ENCODE results near the gene GJB1.
"Not testable (repeated sequence)": the region's sequence is repeated elsewhere in the genome, so short reads cannot be mapped to it uniquely, and the experiment has no call there.

GJB1 gene

DNA sequence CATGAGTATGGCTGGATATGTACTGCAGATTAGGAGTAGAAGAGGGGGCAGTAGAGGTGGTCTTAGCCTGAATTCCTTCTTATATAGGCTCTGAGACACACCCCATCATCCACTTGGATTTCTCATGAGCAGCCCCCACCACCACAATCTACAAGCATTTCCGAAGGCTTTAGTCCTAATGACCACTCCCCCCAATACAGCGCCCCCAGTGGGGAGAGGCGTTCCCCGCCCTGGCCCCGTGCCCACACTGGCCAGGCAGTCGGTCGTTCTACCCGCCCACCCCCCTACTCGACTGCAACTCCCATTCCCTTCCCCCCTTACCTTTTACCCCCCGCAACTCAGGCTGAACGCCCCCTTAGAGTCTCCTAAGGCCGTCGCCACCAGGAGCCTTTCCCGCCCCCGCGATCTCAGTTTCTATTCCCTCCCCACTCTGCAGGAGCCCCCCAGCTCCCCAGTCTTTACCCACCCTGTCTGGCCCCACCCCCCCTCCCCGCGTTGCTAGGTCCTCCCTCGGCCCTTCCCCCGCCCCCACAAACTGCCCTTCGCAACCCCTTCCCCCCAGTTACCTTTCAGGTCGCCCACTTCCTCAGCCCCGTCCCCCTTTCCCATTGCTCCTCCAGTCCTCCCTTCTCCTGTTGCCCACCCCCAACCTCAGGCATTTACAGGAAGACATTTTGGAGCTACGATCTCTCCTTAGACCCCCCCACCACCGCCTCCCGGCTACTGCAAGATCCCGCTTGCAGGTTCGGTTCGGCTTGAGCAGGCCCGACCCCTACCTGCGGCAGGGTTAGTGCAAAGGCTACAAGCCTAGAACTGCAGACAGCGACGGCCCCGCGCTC is 30.4 kb downstream of the GJB1 start:
- in situ Hi-C loops (cut with MboI; ENCODE audit: low sequenced_read_pairs) = no loop called here

DNA sequence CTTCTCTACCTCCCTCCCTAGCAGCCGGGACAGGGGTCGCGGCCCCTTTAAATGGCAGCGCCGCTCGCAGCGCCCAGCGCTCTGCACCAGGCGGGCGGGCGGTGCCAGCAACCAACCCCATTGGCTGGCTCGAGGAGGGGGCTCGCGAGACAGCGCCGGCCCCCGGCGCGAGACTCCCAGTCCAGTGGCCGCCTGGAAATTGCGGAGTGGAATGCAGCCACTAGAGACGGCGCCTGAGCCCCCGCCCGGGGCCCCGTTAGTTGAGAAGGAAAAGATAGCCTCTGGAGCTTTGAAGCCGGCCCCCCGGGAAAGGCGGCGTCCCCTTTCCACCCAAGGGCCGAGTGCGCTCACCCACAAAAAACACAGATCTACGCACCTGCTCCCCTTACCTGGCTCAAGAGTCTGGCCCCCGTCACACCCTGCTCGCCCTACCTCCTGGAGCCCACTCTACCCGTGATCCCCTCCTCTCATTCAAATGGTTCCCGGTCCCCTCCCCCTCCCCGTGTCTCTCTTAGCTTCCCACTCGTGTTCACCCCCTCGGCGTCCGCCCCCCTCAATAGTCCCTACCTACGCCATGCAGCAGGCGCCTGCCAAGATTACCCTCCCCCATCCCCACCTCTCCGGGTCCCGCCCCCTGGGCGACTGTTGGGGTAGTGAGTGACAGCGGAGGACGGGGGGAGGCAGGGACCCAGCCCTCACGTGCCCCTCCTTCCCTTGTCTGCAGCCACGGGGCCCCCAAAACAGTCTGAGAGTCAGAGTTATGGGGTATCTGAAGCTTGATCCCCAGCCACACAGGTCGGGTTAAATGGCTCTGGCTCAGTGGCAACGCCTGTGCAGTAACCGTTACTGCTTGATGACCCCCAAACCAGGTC is 31.3 kb downstream of the GJB1 start, which contains the start of gene ZMYM3:
Gene ZMYM3 (minus strand): TSS at position 49 of the 872 bp plus-strand sequence. CDS start 885 bp downstream, outside the sequence.
- in situ Hi-C loops (cut with MboI; ENCODE audit: low sequenced_read_pairs) = no loop called here

- in situ Hi-C loops (cut with MboI; ENCODE audit: low sequenced_read_pairs) = no loop called here
These were observed 33.0 kb downstream of the GJB1 start for GRCh38 chrX:71256051-71256450.

- in situ Hi-C loops (cut with MboI; ENCODE audit: low sequenced_read_pairs) = no loop called here
These were observed 33.8 kb downstream of the GJB1 start for GRCh38 chrX:71256856-71257255.

DNA sequence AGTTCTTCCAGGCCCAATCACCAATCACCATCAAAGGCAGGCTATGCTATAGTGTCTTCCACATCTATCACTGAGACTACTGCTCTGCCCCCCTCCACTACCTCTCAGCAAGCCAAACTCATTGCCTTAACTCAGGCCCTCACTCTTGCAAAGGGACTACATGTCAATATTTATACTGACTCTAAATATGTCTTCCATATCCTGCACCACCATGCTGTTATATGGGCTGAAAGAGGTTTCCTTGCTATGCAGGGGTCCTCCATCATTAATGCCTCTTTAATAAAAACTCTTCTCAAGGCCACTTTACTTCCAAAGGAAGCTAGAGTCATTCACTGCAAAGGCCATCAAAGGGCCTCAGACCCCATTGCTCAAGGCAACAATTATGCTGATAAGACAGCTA is 45.6 kb downstream of the GJB1 start:
- in situ Hi-C loops (cut with MboI; ENCODE audit: low sequenced_read_pairs) = not testable (repeated sequence)

GRCh38 chrX:71269801-71270395 is 46.9 kb downstream of the GJB1 start:
- in situ Hi-C loops (cut with MboI; ENCODE audit: low sequenced_read_pairs) = no loop called here

DNA sequence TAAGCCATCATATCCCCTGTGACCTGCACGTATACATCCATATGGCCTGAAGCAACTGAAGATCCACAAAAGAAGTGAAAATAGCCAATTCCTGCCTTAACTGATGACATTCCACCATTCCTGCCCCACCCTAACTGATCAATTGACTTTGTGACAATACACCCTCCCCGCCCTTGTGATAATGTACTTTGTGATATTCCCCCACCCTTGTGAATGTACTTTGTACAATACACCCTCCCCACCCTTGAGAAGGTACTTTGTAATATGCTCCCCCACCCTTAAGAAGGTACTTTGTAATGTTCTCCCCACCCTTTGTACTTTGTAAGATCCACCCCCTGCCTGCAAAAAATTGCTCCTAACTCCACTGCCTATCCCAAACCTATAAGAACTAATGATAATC is 49.3 kb downstream of the GJB1 start:
- in situ Hi-C loops (cut with MboI; ENCODE audit: low sequenced_read_pairs) = not testable (repeated sequence)
